ENCODE data around the gene SMYD2. TPM values are rescaled to one million over a fixed set of nuclear protein-coding genes. Genes with fewer than 3 reads are reported as not detected.

The SMYD2 gene
- total and polyA plus RNA-seq, 10 of the 15 experiments (the other 5 are each of a cell fraction or from before 2014, with no cell fraction given): 8.3 to 55.7 (median 26.4) TPM

- TF ChIP-seq ZNF592 (IDR thresholded peaks at IDR 0.05) (no peak), NRF1 (conservative IDR thresholded peaks at IDR 0.05; ENCODE audit: low read depth, low read length) (no peak)
These were observed 97.5 kb downstream of the SMYD2 start (continued) for GRCh38 chr1:214378492-214378891.

GRCh38 chr1:214379236-214379970, 98.4 kb downstream of the SMYD2 start:
- Histone ChIP-seq H3K9ac (ENCODE audit: control insufficient read depth, insufficient read depth, low read length) (no peak overlapping the region), H3K36me3 (ENCODE audit: control insufficient read depth in 2 of 2, insufficient read depth in 2 of 2, low read length in 1 of 2) (no peaks in the 10 kb centered on the region), H3K9me3 (replicated peaks; ENCODE audit: control insufficient read depth, insufficient read depth, low read length) (no peaks in the 10 kb centered on the region), H2AFZ (ENCODE audit: control insufficient read depth, low read depth, low read length) (no peak overlapping the region), H3K27ac (ENCODE audit: control insufficient read depth, insufficient read depth) (no peak overlapping the region), H4K20me1 (ENCODE audit: control insufficient read depth, insufficient read depth) (no peaks in the 10 kb centered on the region; the same call in 1 of the 2 replicates), H3K79me2 (ENCODE audit: control insufficient read depth, insufficient read depth, low read length) (no peaks in the 10 kb centered on the region), H3K27me3 (replicated peaks in 1 of 2; ENCODE audit: control insufficient read depth in 2 of 2, insufficient read depth in 2 of 2, low read length in 1 of 2) (no peaks in the 10 kb centered on the region; a peak in 1 of 4 replicates), H3K4me3 (no peak overlapping the region), H3K4me2 (ENCODE audit: control insufficient read depth, insufficient read depth) (no peak overlapping the region), H3K4me1 (ENCODE audit: control insufficient read depth, insufficient read depth, low read length) (no peaks in the 10 kb centered on the region)
- no TSS peak for BruUV-seq (replicated peaks)
- SMC1A ChIA-PET (ENCODE audit: uncharacterized antibody, unreplicated experiment): interaction anchor here (1.5 kb wide), 1 partner anchor 207 kb away, joined by 3 read pairs; no protein-coding TSS in a partner anchor
- CTCF ChIA-PET: interaction anchor here (1.1 to 2.4 kb wide), 2 partner anchors 47 to 205 kb away, joined by 3 to 5 read pairs; no protein-coding TSS in a partner anchor
- WGBS (ENCODE audit: insufficient coverage, insufficient replicate concordance, low lambda C conversion rate, missing lambda C conversion rate): 26% methylated on average over 6 of the region's 6 CpGs
- ATAC-seq: no peak
- intact Hi-C loops (cut with micrococcal nuclease; ENCODE audit: unreplicated experiment) (no loop called here), in situ Hi-C loops (cut with MboI) (no loop called here)
- DNase-seq (ENCODE audit: low read depth, low spot score): no peak
- RAD21 ChIA-PET (ENCODE audit: unreplicated experiment): no interaction called here
- no peak for FAIRE-seq
- POLR2A ChIA-PET: interaction anchor here (0.6 kb wide), 1 partner anchor 47 kb away, joined by 4 read pairs; no protein-coding TSS in a partner anchor
- TF ChIP-seq BACH1 (IDR thresholded peaks at IDR 0.05; ENCODE audit: borderline replicate concordance): no peak
- TF ChIP-seq NRF1 (conservative IDR thresholded peaks at IDR 0.05; ENCODE audit: low read depth, low read length): no peak
- TF ChIP-seq SREBF2 (IDR thresholded peaks at IDR 0.05; ENCODE audit: low read length): no peak
- no peak for TF ChIP-seq SUPT20H (IDR thresholded peaks at IDR 0.05; ENCODE audit: borderline replicate concordance, control insufficient read depth, low read depth, low read length)
- no peak for TF ChIP-seq CBX3 (IDR thresholded peaks at IDR 0.05; ENCODE audit: borderline replicate concordance, low read depth)
- no peak for TF ChIP-seq TCF7 (IDR thresholded peaks at IDR 0.05; ENCODE audit: borderline replicate concordance)
- no peak for TF ChIP-seq ZZZ3 (IDR thresholded peaks at IDR 0.05; ENCODE audit: control insufficient read depth, insufficient read length, low read depth)
- TF ChIP-seq ZBTB33 (IDR thresholded peaks at IDR 0.05): no peak
- TF ChIP-seq PRDM15 (CRISPR knock-in tag; IDR thresholded peaks at IDR 0.05): no peak

Data from GM12878 (cell line).